Adrenal gland (tissue), 5 donors: ENCODE data around the gene FAM156A.

Experiments
- POLR2A ChIP-seq, 2 donors: fragments of 450-650 bp; IDR thresholded peaks; one replicate each; pipeline ENCODE4 v1.6.1; 2017; ENCODE audit warnings: antibody characterized with exemption in 2 of 2, mild to moderate bottlenecking in 2 of 2, moderate library complexity in 1 of 2
- TF ChIP-seq, protein P1 (sequence below), 6 experiments: fragments of 450-650 bp in 4 of 6; fragments of 200-600 bp in 2 of 6; sonication (generic) in 1 of 6; IDR thresholded peaks; 1 replicate in 5 of 6; 2 replicates in 1 of 6; pipeline versions ENCODE4 v1.5.1 to v1.8.0; 2016 to 2021; ENCODE audit warnings: antibody characterized with exemption in 6 of 6, mild to moderate bottlenecking in 2 of 6, moderate library complexity in 1 of 6
- donor health status: DM: no; HTN: no; CAD: no.

DNA sequence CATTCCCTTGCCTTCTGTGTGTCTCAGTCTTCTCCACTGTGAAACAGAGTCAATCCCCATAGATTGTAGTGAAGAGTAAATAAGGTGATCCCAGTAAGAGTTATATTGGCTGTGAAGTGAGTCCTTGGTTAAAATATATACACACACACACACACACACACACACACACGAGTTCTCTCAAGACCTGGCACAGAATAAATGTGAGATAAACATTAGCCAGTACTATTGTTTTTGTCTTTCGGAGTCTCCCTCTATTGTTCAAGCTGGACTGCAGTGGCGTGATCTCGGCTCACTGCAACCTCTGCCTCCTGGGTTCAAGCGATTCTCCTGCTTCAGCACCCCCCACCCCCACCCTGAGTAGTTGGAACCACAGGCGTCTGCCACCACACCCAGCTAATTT lies 44.8 kb upstream of the FAM156A start:
- no peak for TF ChIP-seq POLR2A (IDR thresholded peaks at IDR 0.05)
- TF ChIP-seq, protein P1, sequence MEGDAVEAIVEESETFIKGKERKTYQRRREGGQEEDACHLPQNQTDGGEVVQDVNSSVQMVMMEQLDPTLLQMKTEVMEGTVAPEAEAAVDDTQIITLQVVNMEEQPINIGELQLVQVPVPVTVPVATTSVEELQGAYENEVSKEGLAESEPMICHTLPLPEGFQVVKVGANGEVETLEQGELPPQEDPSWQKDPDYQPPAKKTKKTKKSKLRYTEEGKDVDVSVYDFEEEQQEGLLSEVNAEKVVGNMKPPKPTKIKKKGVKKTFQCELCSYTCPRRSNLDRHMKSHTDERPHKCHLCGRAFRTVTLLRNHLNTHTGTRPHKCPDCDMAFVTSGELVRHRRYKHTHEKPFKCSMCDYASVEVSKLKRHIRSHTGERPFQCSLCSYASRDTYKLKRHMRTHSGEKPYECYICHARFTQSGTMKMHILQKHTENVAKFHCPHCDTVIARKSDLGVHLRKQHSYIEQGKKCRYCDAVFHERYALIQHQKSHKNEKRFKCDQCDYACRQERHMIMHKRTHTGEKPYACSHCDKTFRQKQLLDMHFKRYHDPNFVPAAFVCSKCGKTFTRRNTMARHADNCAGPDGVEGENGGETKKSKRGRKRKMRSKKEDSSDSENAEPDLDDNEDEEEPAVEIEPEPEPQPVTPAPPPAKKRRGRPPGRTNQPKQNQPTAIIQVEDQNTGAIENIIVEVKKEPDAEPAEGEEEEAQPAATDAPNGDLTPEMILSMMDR (IDR thresholded peaks at IDR 0.05) = no peak
